ENCODE measurements around the gene NEK2. TPM values are rescaled to one million over a fixed set of nuclear protein-coding genes. Genes with fewer than 3 reads are reported as not detected.

Gene NEK2
- total and polyA plus RNA-seq, 10 donors: 0.38 to 5.5 (median 2.0) TPM

DNA sequence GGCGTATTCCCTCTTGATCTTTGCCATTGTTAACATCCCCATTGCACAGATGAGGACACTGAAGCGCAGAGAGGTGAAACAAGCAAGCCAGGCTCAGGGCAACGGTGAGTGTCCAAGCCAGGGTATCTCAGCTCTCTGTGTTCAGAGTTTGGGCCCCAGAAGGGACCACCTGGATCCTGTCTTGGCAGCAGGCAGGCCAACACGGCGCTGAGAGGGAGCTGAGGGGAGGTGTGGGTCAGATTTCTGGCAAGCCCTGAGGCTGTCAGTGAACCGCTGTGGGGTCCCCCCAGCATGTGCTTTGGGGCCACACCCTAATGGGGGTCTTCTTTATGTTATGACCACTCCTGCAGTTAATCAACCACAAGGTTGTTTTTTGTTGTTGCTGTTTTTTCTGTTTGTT, 23.1 kb downstream of the NEK2 start:
- WGBS, 5 donors: 90 to 94% (median 92%) methylated on average over 6 of the region's 6 CpGs
- TF ChIP-seq POLR2A (IDR thresholded peaks at IDR 0.05): no peak
- TF ChIP-seq, protein P1, sequence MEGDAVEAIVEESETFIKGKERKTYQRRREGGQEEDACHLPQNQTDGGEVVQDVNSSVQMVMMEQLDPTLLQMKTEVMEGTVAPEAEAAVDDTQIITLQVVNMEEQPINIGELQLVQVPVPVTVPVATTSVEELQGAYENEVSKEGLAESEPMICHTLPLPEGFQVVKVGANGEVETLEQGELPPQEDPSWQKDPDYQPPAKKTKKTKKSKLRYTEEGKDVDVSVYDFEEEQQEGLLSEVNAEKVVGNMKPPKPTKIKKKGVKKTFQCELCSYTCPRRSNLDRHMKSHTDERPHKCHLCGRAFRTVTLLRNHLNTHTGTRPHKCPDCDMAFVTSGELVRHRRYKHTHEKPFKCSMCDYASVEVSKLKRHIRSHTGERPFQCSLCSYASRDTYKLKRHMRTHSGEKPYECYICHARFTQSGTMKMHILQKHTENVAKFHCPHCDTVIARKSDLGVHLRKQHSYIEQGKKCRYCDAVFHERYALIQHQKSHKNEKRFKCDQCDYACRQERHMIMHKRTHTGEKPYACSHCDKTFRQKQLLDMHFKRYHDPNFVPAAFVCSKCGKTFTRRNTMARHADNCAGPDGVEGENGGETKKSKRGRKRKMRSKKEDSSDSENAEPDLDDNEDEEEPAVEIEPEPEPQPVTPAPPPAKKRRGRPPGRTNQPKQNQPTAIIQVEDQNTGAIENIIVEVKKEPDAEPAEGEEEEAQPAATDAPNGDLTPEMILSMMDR (IDR thresholded peaks at IDR 0.05 in 8 of 11, conservative IDR thresholded peaks at IDR 0.05 in 3 of 11): no peak
- TF ChIP-seq POLR2AphosphoS5 (IDR thresholded peaks at IDR 0.05): no peak
- Histone ChIP-seq H3K9me3 (no peaks in the 10 kb centered on the region), H3K4me1 (peaks cover 0 to 26% (median 10%) of the 10 kb centered on the region in 6 donors), H3K27me3 (replicated peaks in 1 of 7) (peaks cover 0 to 6% (median 0%) of the 10 kb centered on the region in 7 donors), H3K36me3 (no peaks in the 10 kb centered on the region), H3K27ac (no peak overlapping the region), H3K4me3 (no peak overlapping the region)
- intact Hi-C loops (cut with DNase I; ENCODE audit: low total_unique reads): loop anchor here (5.0 kb wide), 1 partner anchor 135 kb away; no protein-coding TSS in a partner anchor
- DNase-seq: no peak

GRCh38 chr1:211650904-211651303, 24.5 kb downstream of the NEK2 start:
- H3K27ac ChIP-seq: no peak overlapping the region
- H3K4me1 ChIP-seq: peaks cover 0 to 26% (median 10%) of the 10 kb centered on the region in 6 donors
- no peak overlapping the region for H3K4me3 ChIP-seq
- TF ChIP-seq, protein P1 (IDR thresholded peaks at IDR 0.05 in 8 of 11, conservative IDR thresholded peaks at IDR 0.05 in 3 of 11): no peak
- TF ChIP-seq POLR2AphosphoS5 (IDR thresholded peaks at IDR 0.05) (no peak), POLR2A (IDR thresholded peaks at IDR 0.05) (no peak)
- intact Hi-C loops (cut with DNase I; ENCODE audit: low total_unique reads): loop anchor here (5.0 kb wide), 1 partner anchor 134 kb away; no protein-coding TSS in a partner anchor
- no peaks in the 10 kb centered on the region for H3K36me3 ChIP-seq
- WGBS, 5 donors: 78 to 87% (median 85%) methylated on average over 7 of the region's 7 CpGs
- DNase-seq: no peak
- H3K9me3 ChIP-seq: no peaks in the 10 kb centered on the region
- H3K27me3 ChIP-seq (replicated peaks in 1 of 7): peaks cover 0 to 6% (median 0%) of the 10 kb centered on the region in 7 donors

DNA sequence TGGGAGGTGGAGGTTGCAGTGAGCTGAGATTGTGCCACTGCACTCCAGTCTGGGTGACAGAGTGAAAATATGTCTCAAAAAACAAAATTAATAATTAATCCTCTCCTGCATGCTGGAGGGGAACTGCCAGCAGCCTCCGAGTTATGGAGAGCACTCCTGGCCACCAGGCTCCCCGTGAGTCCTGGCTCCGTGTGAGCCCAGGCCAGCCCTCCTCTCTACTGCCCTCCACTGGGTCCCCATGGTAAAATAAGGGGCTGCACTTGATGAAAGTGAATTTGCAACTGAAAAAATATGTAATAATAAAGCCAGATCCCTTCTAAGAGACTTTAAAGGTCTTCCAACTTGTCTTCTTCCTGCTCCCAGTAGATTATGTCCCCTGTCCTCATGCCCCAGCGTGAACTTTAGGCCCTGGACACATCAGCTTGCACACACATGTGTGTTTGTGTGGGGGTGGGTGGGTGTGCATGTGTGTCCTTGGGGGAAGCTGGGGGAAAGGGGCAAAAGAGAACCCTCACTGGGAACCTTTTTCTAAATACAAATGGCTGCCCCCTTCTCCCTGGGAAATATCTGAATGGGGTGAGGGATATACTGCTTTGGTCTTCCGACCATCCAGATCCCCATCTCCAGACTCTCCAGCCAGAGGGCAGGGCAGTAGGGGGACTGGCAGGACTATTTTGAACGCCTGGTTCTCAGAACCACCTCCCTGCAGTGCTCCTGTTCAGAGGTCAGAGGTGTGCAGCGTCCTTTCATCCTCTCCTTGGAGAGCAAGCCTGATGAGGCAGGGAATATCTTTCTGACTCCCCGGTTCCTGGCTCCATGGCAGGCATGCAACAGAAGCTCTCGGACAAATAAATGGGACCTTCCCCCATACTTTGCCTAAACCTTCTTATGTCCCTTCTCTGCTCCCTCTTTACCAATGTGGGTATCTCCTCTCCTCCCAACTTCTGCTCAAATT, 26.2 kb downstream of the NEK2 start:
- H3K27me3 ChIP-seq (replicated peaks in 1 of 7): no peaks in the 10 kb centered on the region
- H3K27ac ChIP-seq: peak overlapping the region in 6 of 8 donors; percentile 60 to 76 (median 67)
- no peaks in the 10 kb centered on the region for H3K36me3 ChIP-seq
- H3K4me1 ChIP-seq: peaks cover 0 to 15% (median 1%) of the 10 kb centered on the region in 6 donors
- 58 to 61% (median 60%) methylated on average over 9 of the region's 9 CpGs for WGBS, 5 donors
- no peak overlapping the region for H3K4me3 ChIP-seq
- H3K9me3 ChIP-seq: no peaks in the 10 kb centered on the region
- DNase-seq: peak; percentile 84
- intact Hi-C loops (cut with DNase I; ENCODE audit: low total_unique reads): no loop called here
- TF ChIP-seq POLR2AphosphoS5 (IDR thresholded peaks at IDR 0.05) (peak in 2 of 3 donors; percentile 14 to 46), POLR2A (IDR thresholded peaks at IDR 0.05) (no peak)
- TF ChIP-seq, protein P1 (IDR thresholded peaks at IDR 0.05 in 8 of 11, conservative IDR thresholded peaks at IDR 0.05 in 3 of 11): peak in 8 of 11 experiments; percentile 43 to 77 (median 68)

- Histone ChIP-seq H3K36me3 (no peaks in the 10 kb centered on the region), H3K27me3 (replicated peaks in 1 of 7) (no peaks in the 10 kb centered on the region), H3K9me3 (no peaks in the 10 kb centered on the region), H3K4me3 (no peak overlapping the region), H3K4me1 (peaks cover 0 to 20% (median 9%) of the 10 kb centered on the region in 6 donors), H3K27ac (peak overlapping the region in 7 of 8 donors; percentile 30 to 76 (median 66))
- intact Hi-C loops (cut with DNase I; ENCODE audit: low total_unique reads): no loop called here
- peak in 1 of 3 donors; percentile 41 for TF ChIP-seq POLR2AphosphoS5 (IDR thresholded peaks at IDR 0.05)
- TF ChIP-seq, protein P1 (IDR thresholded peaks at IDR 0.05 in 8 of 11, conservative IDR thresholded peaks at IDR 0.05 in 3 of 11): no peak
- 66 to 78% (median 73%) methylated on average over 3 of the region's 3 CpGs for WGBS, 5 donors
- no peak for DNase-seq
Observed at GRCh38 chr1:211648336-211648735, 27.1 kb downstream of the NEK2 start.

Data from spleen (tissue), 11 donors.